HG03045 (cell line): Measurements from ENCODE around the gene PTPN23.
"Not testable (repeated sequence)": the region's sequence is repeated elsewhere in the genome, so short reads cannot be mapped to it uniquely, and the experiment has no call there.

Source experiments
- ATAC-seq: cut with Tn5 transposase; IDR thresholded peaks from one replicate; pipeline ENCODE4 v1.9.1; 2021; ENCODE audit warnings: mild to moderate bottlenecking, moderate library complexity; ENCODE audit not compliant: unreplicated experiment

PTPN23 gene, protein sequence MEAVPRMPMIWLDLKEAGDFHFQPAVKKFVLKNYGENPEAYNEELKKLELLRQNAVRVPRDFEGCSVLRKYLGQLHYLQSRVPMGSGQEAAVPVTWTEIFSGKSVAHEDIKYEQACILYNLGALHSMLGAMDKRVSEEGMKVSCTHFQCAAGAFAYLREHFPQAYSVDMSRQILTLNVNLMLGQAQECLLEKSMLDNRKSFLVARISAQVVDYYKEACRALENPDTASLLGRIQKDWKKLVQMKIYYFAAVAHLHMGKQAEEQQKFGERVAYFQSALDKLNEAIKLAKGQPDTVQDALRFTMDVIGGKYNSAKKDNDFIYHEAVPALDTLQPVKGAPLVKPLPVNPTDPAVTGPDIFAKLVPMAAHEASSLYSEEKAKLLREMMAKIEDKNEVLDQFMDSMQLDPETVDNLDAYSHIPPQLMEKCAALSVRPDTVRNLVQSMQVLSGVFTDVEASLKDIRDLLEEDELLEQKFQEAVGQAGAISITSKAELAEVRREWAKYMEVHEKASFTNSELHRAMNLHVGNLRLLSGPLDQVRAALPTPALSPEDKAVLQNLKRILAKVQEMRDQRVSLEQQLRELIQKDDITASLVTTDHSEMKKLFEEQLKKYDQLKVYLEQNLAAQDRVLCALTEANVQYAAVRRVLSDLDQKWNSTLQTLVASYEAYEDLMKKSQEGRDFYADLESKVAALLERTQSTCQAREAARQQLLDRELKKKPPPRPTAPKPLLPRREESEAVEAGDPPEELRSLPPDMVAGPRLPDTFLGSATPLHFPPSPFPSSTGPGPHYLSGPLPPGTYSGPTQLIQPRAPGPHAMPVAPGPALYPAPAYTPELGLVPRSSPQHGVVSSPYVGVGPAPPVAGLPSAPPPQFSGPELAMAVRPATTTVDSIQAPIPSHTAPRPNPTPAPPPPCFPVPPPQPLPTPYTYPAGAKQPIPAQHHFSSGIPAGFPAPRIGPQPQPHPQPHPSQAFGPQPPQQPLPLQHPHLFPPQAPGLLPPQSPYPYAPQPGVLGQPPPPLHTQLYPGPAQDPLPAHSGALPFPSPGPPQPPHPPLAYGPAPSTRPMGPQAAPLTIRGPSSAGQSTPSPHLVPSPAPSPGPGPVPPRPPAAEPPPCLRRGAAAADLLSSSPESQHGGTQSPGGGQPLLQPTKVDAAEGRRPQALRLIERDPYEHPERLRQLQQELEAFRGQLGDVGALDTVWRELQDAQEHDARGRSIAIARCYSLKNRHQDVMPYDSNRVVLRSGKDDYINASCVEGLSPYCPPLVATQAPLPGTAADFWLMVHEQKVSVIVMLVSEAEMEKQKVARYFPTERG (N-terminal part only)

DNA sequence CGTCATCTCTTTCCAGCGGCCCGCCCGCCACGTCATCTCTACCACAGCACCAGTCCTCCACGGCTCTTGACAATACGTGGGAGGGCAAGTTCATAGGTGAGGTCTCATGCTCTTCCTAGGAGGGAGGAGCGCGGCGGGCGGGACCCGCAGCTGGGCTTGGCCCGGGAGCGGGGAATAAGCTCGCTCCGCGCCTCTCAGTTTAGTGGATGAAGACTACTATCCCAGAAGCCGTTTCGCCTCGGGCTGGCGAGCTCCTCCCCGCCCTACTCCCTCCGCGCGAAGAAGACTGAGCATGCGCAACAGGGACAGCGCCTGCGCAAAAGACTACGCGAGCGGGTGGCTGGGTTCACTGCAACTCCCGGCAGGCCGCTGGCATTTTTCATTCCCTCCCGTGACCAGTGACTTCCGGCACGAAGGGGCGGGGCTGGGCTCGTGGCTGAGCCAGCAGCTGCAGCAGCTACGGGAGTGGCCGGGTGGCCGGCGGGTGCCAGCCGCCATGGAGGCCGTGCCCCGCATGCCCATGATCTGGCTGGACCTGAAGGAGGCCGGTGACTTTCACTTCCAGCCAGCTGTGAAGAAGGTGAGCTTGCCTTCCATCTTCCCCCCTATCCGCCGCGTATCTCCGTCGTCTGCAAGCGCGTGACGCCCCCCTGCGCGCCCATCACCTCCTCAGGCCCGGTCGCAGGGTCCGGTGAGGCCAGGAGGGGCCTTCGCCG, at the start of gene PTPN23:
Gene PTPN23 (plus strand): TSS at position 421 of the 716 bp plus-strand sequence. CDS start 76 bp downstream, at position 497.
- peak; percentile 82 for ATAC-seq

DNA sequence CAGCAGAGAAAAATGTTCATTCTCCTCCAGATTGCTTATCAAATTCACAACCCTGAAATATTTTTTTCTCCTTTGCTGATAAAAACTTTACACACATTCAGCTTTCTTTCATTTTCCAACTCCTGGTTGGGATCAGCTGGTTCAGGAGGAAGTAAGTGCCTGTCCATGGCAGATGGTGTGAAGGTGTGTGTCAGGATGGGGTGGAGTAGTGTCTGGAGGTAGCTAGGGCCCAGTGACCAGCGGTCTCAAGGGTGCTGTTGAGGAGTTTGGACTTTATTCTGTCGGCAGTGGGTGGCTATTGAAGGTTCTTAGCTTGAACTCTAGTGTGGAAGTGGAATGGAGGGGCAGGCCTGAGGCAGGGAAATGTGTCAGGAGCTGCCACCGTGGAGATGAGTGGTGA, 46.9 kb upstream of the PTPN23 start:
- ATAC-seq = no peak

DNA sequence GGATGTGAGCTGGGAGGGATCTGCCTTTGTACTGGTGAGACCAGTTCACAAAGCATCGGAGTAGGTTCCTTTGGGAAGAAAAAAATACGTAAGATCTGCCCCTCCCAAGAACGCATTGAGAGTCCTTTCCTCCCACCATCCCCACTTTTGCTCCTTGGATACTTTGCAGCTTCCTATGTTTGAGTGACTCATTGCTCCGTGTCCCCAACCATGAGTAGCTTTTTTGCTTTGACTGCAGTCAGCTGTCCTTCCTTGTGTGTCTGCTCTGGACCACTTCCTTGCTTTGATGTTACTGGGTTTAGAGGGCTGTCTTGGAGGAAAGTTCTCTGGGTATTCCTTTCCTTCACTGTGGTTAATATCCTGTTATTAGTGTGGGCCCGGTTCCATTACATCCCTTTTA, 43.2 kb upstream of the PTPN23 start:
- no peak for ATAC-seq

DNA sequence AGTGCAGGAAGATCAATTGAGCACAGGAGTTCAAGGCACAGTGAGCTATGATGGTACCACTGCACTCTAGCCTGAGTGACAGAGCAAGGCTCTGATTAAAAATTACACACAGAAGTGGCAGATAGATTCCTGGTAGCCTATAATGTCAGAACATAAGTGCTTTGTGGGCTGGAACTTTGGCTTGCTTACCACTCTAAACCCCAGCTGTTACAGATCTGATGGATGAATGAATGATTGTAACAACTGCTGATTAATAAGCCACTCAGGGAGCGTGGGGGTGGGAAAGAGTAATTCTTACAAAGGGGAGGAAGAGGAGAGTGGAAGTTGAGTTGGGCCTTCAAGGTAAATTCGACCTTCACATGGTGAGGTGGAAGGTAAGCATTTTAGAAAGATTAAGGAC, 40.9 kb upstream of the PTPN23 start:
- ATAC-seq = no peak

DNA sequence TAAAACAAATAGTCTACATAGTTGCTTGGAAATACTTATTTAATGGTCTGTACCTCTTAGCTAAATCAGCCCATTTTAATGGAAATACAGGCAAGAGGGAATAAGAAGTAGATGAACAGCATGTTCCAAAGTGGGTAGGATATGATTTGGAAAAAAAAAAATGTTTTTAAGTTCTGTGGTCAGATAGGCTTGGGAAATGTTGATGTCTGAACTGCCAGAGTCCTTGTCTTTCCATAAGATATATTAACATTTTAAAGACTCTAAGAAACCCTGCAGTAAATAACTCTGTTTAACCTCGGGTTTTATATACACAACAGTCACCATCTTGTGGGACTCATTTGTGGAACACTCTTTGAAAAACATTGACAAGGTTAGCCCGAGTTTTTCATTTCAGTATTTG, 40.0 kb upstream of the PTPN23 start:
- no peak for ATAC-seq

DNA sequence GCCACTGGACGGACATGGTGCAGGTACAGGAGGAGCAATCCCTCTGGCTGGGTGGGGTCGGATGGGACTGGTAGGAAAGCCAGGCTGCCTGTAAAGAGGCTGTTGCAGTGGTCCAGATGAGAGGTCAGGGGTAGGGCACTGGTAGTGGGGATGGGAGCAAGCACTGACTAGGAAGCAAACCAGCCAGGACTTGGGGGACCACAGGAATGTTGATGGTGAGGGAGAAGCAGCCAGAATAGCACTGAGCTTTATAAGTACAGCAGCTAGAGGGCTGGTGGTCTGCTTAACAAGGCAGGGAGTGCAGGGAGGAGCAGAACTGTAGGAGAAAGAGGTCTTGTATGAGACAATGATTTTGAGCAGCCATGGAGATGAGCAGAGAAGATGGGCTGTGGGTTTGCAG, 38.7 kb upstream of the PTPN23 start:
- ATAC-seq = no peak

DNA sequence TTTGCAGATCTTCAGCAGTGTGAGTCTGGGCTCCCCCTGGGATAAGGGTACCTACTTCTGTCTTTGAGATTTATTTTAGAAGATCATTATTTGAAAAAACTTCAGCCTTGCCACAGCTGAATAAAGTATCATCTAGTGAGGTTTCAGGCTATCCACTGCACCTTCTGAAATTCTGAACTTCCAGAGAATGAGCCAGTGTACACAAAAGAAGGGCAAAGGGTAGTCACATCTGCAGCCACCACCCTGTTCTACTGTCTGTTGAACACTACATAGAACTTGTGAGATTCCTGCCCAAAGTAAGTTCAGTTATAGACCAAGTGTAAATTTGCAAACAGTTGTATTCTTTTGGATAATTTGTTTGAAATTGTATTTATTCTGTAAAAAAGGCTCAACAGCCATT, 38.0 kb upstream of the PTPN23 start:
- ATAC-seq = no peak

DNA sequence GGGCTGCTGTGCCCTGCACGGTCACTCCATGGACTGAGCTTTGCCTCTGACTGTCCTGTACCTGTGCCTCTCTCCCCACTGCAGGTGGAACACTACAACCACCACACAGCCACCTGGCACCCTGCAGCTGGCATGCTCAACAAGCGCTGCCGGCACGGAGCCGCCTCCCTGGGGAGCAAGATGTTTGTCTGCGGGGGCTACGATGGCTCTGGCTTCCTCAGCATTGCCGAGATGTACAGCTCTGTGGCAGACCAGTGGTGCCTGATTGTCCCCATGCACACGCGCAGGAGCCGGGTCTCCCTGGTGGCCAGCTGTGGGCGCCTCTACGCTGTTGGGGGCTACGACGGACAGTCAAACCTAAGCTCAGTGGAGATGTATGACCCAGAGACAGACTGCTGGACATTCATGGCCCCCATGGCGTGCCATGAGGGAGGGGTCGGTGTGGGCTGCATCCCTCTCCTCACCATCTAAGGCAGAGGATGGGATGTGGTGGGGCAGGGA, 37.3 kb upstream of the PTPN23 start:
- ATAC-seq = no peak

DNA sequence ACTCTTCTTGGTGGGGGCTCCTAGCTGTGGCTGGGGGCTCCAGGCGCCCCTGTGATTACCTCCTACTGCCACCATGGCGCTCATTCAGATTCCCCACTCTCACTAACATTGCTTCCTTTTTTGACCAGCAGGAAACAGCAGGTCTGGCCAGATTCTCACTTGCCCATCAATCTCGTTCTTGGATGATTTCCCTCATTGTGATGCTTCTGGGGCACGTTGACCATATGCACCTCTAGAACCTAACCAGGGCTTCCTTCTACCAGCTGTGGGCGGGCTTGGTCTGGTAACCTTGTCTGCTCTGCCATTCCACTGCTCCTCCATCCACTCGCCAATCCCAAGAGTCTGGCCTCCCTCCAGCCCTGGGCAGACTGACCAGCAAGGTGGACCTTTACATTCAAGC, 35.9 kb upstream of the PTPN23 start:
- no peak for ATAC-seq

DNA sequence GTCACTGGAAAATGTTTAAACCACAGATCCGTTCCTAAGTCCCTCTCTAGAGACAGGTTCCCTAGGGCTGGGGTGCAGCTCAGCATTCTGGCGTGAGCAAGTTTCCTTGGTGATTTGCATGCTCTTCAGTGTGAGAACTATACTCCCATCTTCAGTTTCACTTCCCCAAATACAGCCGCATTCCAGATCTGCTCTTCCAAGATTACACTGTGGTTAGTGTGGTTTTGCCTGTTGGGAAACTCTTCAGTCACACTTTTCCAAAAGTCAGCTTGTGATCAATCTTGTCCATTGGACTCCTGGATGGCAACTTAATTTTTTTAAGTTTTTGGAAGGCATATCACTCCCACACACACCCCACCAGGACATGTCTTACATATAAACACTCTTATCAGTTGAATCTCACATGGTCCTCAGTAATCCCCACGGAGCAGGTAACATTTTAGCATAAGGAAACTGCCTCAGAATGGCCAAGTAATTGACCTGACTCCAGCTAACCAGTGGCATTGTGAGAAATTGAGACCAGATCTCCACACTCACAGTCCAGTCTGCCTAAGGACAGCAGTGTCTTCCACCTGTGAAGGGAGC, 33.5 kb upstream of the PTPN23 start:
- ATAC-seq = no peak

DNA sequence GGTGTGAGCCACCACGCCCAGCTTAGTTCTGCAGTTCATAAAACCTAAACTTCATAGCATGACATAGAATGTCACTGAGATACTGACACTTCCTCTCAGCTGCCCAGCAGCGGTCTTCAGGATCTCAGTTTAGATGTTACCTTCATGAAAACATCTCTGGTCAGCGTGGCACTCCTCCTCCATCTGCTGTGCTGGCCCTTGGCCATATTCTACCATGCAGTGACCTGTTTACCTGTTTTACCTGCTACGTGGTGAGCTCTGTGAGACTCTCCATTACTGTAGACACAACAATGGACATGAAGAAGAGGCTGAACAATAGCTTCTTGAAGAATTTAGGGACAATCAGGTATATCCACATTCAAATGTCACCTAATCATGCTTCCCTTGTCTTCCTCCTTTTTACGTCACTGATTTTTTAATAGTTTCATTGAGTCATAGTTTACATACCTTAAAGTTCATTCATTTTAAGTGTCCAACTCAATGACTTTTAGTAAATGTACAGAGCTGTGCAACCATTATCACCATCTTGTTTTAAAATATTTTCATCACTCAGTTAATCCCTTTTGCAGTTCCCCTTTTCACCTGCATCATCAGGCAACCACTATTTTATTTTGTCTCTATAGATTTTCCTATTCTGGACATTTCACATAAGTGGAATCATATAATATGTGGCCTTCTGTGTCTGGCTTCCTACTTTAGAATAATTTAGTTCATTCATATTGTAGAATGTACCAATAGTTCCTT, 32.2 kb upstream of the PTPN23 start:
- ATAC-seq = no peak

DNA sequence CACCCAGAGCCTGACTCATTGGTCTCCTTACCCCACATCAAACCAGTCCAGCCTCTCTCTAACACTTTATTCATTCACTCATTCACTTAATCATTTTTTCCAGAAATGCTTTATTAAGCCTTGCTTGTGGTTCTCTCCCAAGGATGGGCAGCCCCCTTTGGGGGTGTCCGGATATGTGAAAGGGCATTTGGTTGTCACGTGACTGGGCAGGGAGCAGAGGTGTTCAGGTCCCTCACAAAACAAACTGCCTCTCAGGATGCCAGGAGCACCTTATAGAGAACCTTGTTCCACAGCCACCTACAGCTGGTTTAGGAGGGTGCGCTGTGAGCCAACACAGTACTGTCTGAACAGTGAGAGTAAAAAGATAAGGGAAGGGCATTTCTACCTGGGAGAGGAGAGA, 25.8 kb upstream of the PTPN23 start:
- ATAC-seq = no peak

DNA sequence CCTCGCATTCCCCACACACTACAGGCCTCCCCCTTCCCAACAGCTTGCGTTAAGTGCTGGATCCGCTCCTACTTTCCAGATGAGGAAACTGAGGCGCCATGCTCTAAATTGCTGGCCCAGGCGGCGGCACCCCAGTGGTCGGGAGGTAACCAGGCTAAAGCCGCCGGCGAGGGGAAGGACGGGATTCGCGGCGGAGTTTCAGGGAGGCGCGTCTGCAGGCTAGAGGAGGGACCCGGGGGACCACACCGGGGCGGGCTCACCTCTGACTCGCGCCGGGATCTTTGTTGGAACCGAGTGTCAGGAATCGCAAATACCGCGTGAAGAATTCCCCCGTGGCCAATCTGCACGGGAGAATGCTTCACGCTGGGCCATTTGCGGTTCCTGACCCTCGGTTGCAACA, 24.6 kb upstream of the PTPN23 start:
- no peak for ATAC-seq

DNA sequence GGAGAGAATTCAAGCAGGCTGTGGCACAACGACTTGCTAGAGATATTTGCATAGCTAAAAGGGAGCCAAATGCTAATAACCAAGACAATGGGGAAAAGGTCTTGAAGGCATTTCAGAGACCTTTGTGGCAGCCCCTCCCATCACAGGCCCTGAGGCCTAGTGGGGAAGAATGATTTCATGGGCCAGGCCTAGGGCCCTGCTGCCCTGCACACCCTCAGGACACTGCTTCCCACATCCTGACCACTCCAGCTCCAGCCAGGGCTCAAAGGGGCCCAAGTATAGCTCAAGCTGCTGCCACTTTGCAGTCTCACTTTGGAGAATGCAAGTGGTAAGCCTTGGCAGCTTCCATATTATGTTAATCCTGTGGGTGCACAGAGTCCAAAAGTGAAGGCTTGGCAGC, 21.5 kb upstream of the PTPN23 start:
- no peak for ATAC-seq

DNA sequence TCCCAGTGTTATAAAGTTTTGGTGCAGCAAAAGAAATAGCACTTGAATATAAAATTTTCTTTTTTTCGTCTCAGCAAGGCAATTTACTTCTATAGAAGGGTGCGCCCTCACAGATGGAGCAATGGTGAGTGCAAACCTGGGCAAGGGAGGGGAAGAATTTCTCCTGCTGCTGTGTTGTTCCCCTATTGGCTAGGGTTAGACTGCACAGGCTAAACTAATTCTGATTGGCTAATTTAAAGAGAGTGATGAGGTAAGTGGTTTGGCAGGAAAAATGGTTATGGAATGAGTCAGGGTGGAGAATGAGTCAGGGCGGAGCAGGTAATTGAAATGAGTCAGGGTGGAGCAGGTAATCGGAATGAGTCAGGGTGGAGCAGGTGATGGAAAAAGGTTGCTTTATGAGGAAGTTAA, 20.7 kb upstream of the PTPN23 start:
- not testable (repeated sequence) for ATAC-seq

DNA sequence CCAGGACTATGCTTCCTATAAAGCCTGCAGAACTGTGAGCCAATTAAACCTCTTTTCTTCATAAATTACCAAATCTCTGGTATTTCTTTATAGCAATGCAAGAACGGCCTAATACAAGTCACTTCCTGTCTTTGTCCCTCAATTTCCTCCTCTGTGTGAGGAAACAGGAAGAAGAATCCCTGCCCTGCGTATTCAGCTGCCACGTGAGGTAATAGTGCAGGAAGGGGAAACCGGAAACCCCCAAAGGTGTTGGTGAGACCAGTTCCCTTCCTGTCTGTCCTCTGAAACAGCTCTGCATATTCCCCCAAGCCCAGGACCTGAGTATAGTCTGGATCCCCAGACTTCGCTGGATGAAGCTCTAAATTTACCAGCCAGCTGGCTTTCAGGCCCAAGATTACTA, 18.1 kb upstream of the PTPN23 start:
- no peak for ATAC-seq

DNA sequence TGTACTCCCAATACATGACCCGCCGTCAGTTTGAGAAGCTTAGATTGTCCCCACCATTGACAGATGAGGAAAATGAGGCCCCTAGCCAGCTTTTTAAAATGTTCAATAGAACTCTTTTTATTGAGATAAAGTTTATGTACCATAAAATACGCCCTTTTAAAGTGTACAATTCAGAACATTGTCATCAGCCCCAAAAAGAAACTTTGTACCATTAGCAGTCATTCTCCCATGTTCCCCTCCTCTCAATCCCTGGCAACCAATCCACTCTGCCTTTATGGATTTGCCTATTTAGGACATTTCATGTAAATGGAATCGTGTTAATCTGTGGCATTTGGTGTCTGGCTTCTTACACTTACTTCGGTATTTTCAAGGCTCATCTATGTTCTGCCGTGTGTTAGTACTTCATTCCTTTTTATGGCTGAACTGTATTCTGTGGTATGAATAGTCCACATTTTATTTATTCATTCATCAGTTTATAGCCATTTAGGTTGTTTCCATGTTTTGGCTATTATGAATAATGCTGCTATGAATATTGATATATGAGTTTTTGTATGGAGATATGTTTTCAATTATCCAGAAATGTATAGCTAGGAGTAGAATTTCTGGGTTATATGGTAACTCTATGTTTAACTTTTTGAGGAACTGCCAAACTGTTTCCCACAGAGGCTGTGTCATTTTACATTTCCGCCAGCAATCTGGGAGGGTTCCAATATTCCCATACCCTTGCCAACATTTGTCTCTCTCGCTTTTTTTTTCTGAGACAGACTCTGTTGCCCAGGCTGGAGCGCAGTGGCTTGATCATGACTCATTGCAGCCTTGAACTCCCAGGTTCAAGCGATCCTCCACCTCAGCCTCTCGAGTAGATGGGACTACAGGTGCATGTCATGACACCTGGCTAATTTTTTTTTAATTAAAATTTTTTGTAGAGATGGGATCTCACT, 15.3 kb upstream of the PTPN23 start:
- ATAC-seq = no peak

DNA sequence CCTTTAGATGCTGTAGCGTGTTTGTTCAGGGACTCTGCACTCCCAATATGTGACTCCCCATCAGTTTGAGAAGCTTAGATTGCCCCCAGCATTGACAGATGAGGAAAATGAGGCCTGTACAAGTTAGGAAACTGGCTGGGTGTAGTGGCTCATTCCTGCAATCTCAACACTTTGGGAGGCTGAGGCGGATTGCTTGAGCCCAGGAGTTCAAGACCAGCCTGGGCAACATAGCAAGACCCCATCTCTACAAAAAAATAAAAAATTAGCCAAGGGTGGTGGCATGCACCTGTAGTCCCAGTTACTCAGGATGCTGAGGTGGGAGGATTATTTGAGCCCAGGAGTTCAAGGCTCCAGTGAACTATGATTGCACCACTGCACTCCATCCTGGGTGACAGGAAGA, 14.0 kb upstream of the PTPN23 start:
- ATAC-seq = no peak
